Parathyroid adenoma (tissue), 2 donors: Measurements from ENCODE around the gene GTF2F1.
A peak's percentile ranks its signal among the peaks of the same experiment; 100 is the strongest.

Experiments
- H2AFZ ChIP-seq: fragments of 300-600 bp; sonication (generic); one replicate; pipeline ENCODE4 v1.7.0; 2017; ENCODE audit warnings: antibody characterized with exemption, mild to moderate bottlenecking
- H3K27ac ChIP-seq: fragments of 300-600 bp; sonication (generic); one replicate; pipeline ENCODE4 v1.7.0; 2017
- H3K27me3 ChIP-seq: fragments of 300-600 bp; sonication (generic); one replicate; pipeline ENCODE4 v1.7.0; 2017; ENCODE audit warnings: low read length; ENCODE audit not compliant: control insufficient read depth, insufficient read depth
- H3K36me3 ChIP-seq: fragments of 300-600 bp; sonication (generic); one replicate; pipeline ENCODE4 v1.7.0; 2017; ENCODE audit warnings: low read length; ENCODE audit not compliant: control insufficient read depth, insufficient read depth
- H3K4me1 ChIP-seq: fragments of 300-600 bp; sonication (generic); one replicate; pipeline ENCODE4 v1.7.0; 2017; ENCODE audit warnings: control low read depth
- H3K4me2 ChIP-seq: fragments of 300-600 bp; sonication (generic); one replicate; pipeline ENCODE4 v1.7.0; 2017; ENCODE audit warnings: low read length
- H3K4me3 ChIP-seq: fragments of 300-600 bp; sonication (generic); one replicate; pipeline ENCODE4 v1.7.0; 2017; ENCODE audit warnings: low read depth, low read length
- H3K79me2 ChIP-seq: fragments of 300-600 bp; sonication (generic); one replicate; pipeline ENCODE4 v1.7.0; 2017; ENCODE audit warnings: control low read depth
- H3K9ac ChIP-seq: fragments of 300-600 bp; sonication (generic); one replicate; pipeline ENCODE4 v1.7.0; 2017; ENCODE audit warnings: mild to moderate bottlenecking
- H3K9me3 ChIP-seq: fragments of 300-600 bp; sonication (generic); one replicate; pipeline ENCODE4 v1.7.0; 2017; ENCODE audit warnings: low read length; ENCODE audit not compliant: control insufficient read depth
- TF ChIP-seq, protein P1 (sequence below): fragments of 300-600 bp; sonication (generic); IDR thresholded peaks from one replicate; pipeline ENCODE4 v1.7.0; 2017; ENCODE audit warnings: antibody characterized with exemption, mild to moderate bottlenecking
- donor health status: primary hyperparathyroidism.

GTF2F1 gene

DNA sequence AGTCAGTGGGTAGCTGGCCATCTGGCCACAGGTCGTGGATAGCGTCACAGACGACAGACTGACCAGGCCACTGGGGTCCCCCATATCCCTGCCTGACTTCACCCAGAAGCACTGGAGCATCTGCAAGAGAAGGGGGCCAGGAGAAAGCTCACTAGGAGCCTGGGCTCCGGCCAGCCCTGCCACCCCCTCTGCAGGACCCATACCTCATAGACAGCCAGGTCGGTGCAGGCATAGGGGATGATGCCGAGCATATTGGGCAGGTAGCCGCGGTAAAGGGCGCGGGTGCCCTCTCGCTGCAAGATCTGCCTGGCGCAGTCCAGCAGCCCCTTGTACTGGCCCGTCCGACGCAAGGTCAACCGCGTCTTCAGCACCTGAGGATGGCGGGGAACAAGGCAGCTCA is 34.2 kb upstream of the GTF2F1 start:
- no peaks in the 10 kb centered on the region for H3K36me3 ChIP-seq
- H3K79me2 ChIP-seq, result peaks cover 15% of the 10 kb centered on the region
- no peak overlapping the region for H2AFZ ChIP-seq
- H3K9ac ChIP-seq, result no peak overlapping the region
- no peak overlapping the region for H3K4me3 ChIP-seq
- TF ChIP-seq, protein P1, sequence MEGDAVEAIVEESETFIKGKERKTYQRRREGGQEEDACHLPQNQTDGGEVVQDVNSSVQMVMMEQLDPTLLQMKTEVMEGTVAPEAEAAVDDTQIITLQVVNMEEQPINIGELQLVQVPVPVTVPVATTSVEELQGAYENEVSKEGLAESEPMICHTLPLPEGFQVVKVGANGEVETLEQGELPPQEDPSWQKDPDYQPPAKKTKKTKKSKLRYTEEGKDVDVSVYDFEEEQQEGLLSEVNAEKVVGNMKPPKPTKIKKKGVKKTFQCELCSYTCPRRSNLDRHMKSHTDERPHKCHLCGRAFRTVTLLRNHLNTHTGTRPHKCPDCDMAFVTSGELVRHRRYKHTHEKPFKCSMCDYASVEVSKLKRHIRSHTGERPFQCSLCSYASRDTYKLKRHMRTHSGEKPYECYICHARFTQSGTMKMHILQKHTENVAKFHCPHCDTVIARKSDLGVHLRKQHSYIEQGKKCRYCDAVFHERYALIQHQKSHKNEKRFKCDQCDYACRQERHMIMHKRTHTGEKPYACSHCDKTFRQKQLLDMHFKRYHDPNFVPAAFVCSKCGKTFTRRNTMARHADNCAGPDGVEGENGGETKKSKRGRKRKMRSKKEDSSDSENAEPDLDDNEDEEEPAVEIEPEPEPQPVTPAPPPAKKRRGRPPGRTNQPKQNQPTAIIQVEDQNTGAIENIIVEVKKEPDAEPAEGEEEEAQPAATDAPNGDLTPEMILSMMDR, result no peak
- no peaks in the 10 kb centered on the region for H3K9me3 ChIP-seq
- no peaks in the 10 kb centered on the region for H3K27me3 ChIP-seq
- peaks cover 9% of the 10 kb centered on the region for H3K4me1 ChIP-seq
- H3K4me2 ChIP-seq, result no peak overlapping the region
- no peak overlapping the region for H3K27ac ChIP-seq

DNA sequence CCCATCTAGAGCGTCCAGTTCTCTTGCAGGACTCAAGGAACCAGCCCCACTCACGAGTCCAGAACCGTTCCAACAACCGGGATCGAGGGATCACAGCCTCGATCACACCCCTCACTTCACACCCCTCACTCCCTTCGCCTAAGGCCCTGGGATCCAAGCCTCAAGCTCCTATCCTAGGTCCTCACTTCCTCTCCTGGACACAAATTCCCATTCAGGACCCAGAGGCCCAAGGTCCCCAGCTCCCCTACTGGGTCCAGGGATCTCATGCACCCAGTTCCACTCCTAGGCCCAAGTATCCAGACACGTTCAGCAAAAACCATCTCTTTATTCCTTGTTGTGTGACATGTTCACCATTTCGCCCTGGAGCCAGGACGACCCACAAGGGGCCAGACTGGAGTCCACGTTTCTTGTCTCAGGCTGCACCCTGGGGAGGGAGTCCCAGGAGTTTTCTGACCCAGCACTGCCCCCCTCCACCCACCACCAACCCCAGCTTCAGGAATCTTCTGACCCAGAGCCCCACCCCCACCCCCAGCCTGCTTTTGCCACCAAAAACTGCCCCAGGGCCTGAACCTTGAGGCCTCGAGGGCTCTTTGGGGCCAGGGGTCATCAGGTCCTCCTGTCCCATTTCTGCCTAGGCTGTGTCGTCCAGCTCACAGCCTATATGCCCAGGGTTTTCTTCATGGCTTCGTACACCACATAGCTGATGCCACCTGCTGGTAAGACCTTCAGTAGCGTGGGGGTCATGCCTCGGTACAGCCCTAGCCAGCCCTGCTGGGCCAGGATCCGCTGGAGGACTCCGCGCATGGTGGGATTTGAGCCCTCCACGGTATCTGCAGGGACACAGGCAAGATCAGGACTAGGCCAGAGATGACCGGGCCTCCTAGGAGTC is 33.0 kb upstream of the GTF2F1 start:
- H3K4me2 ChIP-seq, result peak overlapping the region; percentile 50
- TF ChIP-seq, protein P1, result no peak
- H3K27ac ChIP-seq, result peak overlapping the region; percentile 70

DNA sequence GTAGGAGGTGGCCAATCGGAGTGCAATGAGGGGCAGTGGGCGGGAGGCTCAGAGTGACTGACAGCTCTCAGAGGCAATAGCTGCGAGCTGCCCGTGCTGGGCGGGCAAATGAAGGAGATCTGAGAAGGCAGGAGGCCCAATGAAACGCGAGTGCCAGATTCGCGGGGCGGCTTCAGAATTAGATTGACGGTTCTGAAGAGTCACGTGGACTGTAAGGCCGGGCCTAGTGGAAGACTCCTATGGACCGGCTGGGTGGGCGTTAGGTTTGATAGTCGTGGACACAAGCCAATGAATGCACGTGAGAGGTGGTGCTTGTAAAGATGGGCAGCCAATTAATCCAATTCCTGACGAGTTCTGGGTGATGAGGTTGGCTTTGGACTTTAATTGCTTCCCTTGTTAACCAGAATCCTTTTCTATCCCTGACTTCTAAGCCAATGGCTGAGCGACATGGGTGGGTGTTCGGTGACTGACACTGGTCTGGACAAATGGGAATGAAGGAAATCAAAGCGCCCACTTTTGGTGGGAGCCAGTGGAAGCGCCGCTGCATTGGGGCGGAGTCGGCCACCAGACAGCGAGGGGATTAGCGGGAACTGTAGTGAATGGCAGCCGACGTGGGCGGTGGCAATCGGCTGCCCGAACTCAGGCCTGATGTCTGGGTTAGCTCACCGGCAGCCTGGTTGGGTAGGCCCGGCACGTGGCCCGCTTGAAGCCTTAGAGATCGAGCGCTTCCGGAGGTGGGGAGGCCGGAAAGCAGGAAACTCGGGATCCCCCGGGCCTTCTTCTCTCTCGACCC is 32.2 kb upstream of the GTF2F1 start:
- H3K9ac ChIP-seq, result no peak overlapping the region

More for the DNA sequence above, 33.0 kb upstream of the GTF2F1 start:
- Histone ChIP-seq H3K9me3 (no peaks in the 10 kb centered on the region), H3K4me3 (peak overlapping the region; percentile 43), H3K4me1 (peaks cover 13% of the 10 kb centered on the region), H3K27me3 (no peaks in the 10 kb centered on the region), H3K79me2 (peaks cover 22% of the 10 kb centered on the region), H3K9ac (no peak overlapping the region), H3K36me3 (no peaks in the 10 kb centered on the region), H2AFZ (peak overlapping the region; percentile 92)

DNA sequence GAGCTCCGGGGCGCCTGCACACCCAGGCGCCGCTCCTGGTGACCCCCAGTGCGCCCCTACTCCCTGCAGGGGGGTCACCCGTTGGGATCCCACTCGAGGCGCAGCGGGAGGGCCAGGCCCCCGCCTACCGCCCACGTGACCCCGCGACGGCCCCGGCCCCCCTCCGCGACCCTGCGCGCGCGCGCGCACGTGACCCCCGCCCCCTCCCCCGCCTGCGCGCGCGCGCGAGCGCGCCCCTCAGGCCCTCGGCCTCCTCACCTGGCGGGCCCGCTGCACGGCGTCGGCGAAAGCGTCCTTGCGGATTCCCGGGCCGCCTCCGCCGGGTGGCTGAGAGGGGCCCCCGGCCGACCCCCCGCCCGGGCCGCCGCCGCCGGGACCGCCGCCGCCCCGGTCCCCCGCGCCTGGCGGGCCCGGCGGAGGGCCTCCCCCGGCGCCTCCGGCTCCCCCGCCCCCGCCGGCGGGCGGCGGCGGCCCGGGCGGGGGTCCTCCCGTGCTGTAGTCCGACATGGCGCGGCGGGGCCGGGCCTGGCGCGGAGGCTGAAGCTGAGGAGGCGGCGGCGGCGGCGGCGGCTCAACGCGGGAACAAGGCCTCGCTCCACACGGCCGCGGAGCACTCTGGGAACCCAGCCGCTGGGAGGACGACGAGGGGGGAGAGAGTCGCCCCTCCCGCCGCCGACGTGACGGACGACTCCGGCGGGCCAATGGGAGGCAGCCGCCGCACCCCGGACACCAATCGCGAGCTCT is 31.4 kb upstream of the GTF2F1 start, which contains the start of gene KHSRP:
TSS of gene KHSRP (minus strand) at position 617 of the 744 bp plus-strand sequence. CDS start at position 507, 110 bp downstream.
- H3K27me3 ChIP-seq, result no peaks in the 10 kb centered on the region
- H3K4me1 ChIP-seq, result peaks cover 13% of the 10 kb centered on the region
- H3K4me3 ChIP-seq, result peak within 1 kb of the TSS; percentile 65
- H3K36me3 ChIP-seq, result no peaks in the 10 kb centered on the region
- no peaks in the 10 kb centered on the region for H3K9me3 ChIP-seq
- peak within 1 kb of the TSS; percentile 46 for H3K9ac ChIP-seq
- H3K4me2 ChIP-seq, result peak within 1 kb of the TSS; percentile 62
- TF ChIP-seq, protein P1, result no peak
- peaks cover 22% of the 10 kb centered on the region for H3K79me2 ChIP-seq
- peak within 1 kb of the TSS; percentile 70 for H3K27ac ChIP-seq
- peak within 1 kb of the TSS; percentile 92 for H2AFZ ChIP-seq

More for the DNA sequence above, 32.2 kb upstream of the GTF2F1 start:
- no peaks in the 10 kb centered on the region for H3K36me3 ChIP-seq
- H3K27me3 ChIP-seq, result no peaks in the 10 kb centered on the region
- H3K79me2 ChIP-seq, result peaks cover 22% of the 10 kb centered on the region
- H3K4me1 ChIP-seq, result peaks cover 13% of the 10 kb centered on the region
- H2AFZ ChIP-seq, result peak overlapping the region; percentile 92
- H3K4me3 ChIP-seq, result peak overlapping the region; percentile 43
- no peaks in the 10 kb centered on the region for H3K9me3 ChIP-seq
- H3K4me2 ChIP-seq, result peak overlapping the region; percentile 50
- TF ChIP-seq, protein P1, result no peak
- peak overlapping the region; percentile 70 for H3K27ac ChIP-seq
